IMR-90 (cell line): ENCODE data around the gene RNF130. TPM values are rescaled to one million over a fixed set of nuclear protein-coding genes. Genes with fewer than 3 reads are reported as not detected.
"Not testable (repeated sequence)": the region's sequence is repeated elsewhere in the genome, so short reads cannot be mapped to it uniquely, and the experiment has no call there.

Experiments used
- ATAC-seq: fragments of 200-7000 bp; cut with Tn5 transposase; 2 replicates; pipeline ENCODE4 v1.9.1; 2020; ENCODE audit warnings: low read depth, mild to moderate bottlenecking, moderate library complexity
- BruUV-seq: library from RNA; stranded (reverse); fragments of 400-500 nt; replicated peaks from 2 replicates; lab custom pipeline; 2021; lab: Mats Ljungman, UMichigan
- CTCF ChIA-PET: fragments of 300-600 bp; formaldehyde crosslinking; extraction: SDS; loops from one replicate; lab custom pipeline; 2021; ENCODE audit warnings: antibody characterized with exemption; lab: Yijun Ruan, JAX
- POLR2A ChIA-PET: fragments of 300-600 bp; sonication (Branson Sonifier 250); formaldehyde crosslinking; loops from one replicate; lab custom pipeline; 2022; ENCODE audit warnings: antibody characterized with exemption; ENCODE audit not compliant: unreplicated experiment; lab: Charles Lee
- DNase-seq: peaks from one replicate; pipeline ENCODE4 v3.0.0; 2013
- H2AFZ ChIP-seq: replicated peaks from 2 replicates; pipeline ENCODE3; 2013; ENCODE audit warnings: low read length, mild to moderate bottlenecking; ENCODE audit not compliant: poor library complexity
- H2AK5ac ChIP-seq: 2 replicates; pipeline ENCODE4 v1.6.1; 2013; ENCODE audit warnings: low read depth, low read length, inconsistent platforms
- H2AK9ac ChIP-seq: replicated peaks from 2 replicates; pipeline ENCODE3; 2013; ENCODE audit warnings: mild to moderate bottlenecking, low read depth, low read length, moderate library complexity; ENCODE audit not compliant: poor library complexity
- H2BK120ac ChIP-seq: 2 replicates; pipeline ENCODE4 v1.6.1; 2013; ENCODE audit warnings: low read depth, low read length, inconsistent platforms
- H2BK15ac ChIP-seq: 3 replicates; pipeline ENCODE4 v1.6.1; 2013; ENCODE audit warnings: low read depth, low read length, inconsistent platforms
- H2BK20ac ChIP-seq: 2 replicates; pipeline ENCODE4 v1.6.1; 2013; ENCODE audit warnings: low read depth, mild to moderate bottlenecking, inconsistent platforms, low read length, moderate library complexity
- H2BK5ac ChIP-seq: 2 replicates; pipeline ENCODE4 v1.6.1; 2013; ENCODE audit warnings: mild to moderate bottlenecking, low read depth, low read length, inconsistent platforms; ENCODE audit not compliant: poor library complexity, severe bottlenecking
- H3K14ac ChIP-seq: replicated peaks from 2 replicates; pipeline ENCODE4 v1.6.1; 2013; ENCODE audit warnings: low read depth, low read length, inconsistent platforms
- H3K18ac ChIP-seq: 2 replicates; pipeline ENCODE4 v1.6.1; 2013; ENCODE audit warnings: low read depth, low read length, control low read depth
- H3K23ac ChIP-seq: 2 replicates; pipeline ENCODE4 v1.6.1; 2013; ENCODE audit warnings: low read depth, low read length, inconsistent platforms
- H3K27ac ChIP-seq: 2 replicates; pipeline ENCODE4 v1.5.1; 2013; ENCODE audit warnings: mild to moderate bottlenecking, control low read depth, low read length; ENCODE audit not compliant: insufficient read depth
- H3K27me3 ChIP-seq: 2 replicates; pipeline ENCODE4 v1.6.1; 2013; ENCODE audit warnings: low read length; ENCODE audit not compliant: control insufficient read depth, insufficient read depth
- H3K36me3 ChIP-seq: 2 replicates; pipeline ENCODE4 v1.6.1; 2013; ENCODE audit warnings: low read length, mixed read lengths; ENCODE audit not compliant: control insufficient read depth, insufficient read depth
- H3K4ac ChIP-seq: 2 replicates; pipeline ENCODE4 v1.6.1; 2013; ENCODE audit warnings: low read depth, low read length, inconsistent platforms
- H3K4me1 ChIP-seq: 2 replicates; pipeline ENCODE4 v1.6.1; 2013; ENCODE audit warnings: low read length, mixed read lengths; ENCODE audit not compliant: control insufficient read depth, insufficient read depth
- H3K4me2 ChIP-seq: 2 replicates; pipeline ENCODE4 v1.6.1; 2013; ENCODE audit warnings: low read depth, mild to moderate bottlenecking, control low read depth, low read length, moderate library complexity
- H3K4me3 ChIP-seq: 2 replicates; pipeline ENCODE4 v1.5.1; 2013; ENCODE audit warnings: low read depth, mild to moderate bottlenecking, control low read depth, low read length, moderate library complexity; ENCODE audit not compliant: insufficient read depth
- H3K56ac ChIP-seq: 2 replicates; pipeline ENCODE4 v1.6.1; 2013; ENCODE audit warnings: low read length, inconsistent platforms; ENCODE audit not compliant: insufficient read depth; ENCODE audit errors: extremely low read depth
- H3K79me1 ChIP-seq, 2 experiments: 2 replicates each; pipeline ENCODE4 v1.6.1; 2013; ENCODE audit warnings: low read length in 2 of 2, inconsistent platforms in 1 of 2, low read depth in 1 of 2
- H3K9ac ChIP-seq: 2 replicates; pipeline ENCODE4 v1.6.1; 2013; ENCODE audit warnings: low read depth, low read length, control low read depth
- H3K9me1 ChIP-seq: 2 replicates; pipeline ENCODE4 v1.6.1; 2013; ENCODE audit warnings: low read length, inconsistent platforms; ENCODE audit not compliant: insufficient read depth
- H3K9me3 ChIP-seq: 2 replicates; pipeline ENCODE4 v1.6.1; 2013; ENCODE audit warnings: low read length; ENCODE audit not compliant: control insufficient read depth, insufficient read depth
- H4K20me1 ChIP-seq: 2 replicates; pipeline ENCODE4 v1.6.1; 2013; ENCODE audit warnings: low read length, inconsistent platforms; ENCODE audit not compliant: insufficient read depth
- H4K5ac ChIP-seq: 2 replicates; pipeline ENCODE4 v1.6.1; 2013; ENCODE audit warnings: mild to moderate bottlenecking, low read depth, low read length, control low read depth
- H4K8ac ChIP-seq, 2 experiments: 2 replicates each; pipeline ENCODE4 v1.6.1; 2013; ENCODE audit warnings: low read depth in 2 of 2, low read length in 2 of 2, control low read depth in 1 of 2, inconsistent platforms in 1 of 2
- H4K91ac ChIP-seq: 2 replicates; pipeline ENCODE4 v1.6.1; 2013; ENCODE audit warnings: low read depth, low read length, inconsistent platforms; ENCODE audit not compliant: insufficient read depth
- ELK1 ChIP-seq: fragments of 150-350 bp; IDR thresholded peaks from 2 replicates; pipeline ENCODE4 v1.6.1; 2016; ENCODE audit warnings: low read depth, mild to moderate bottlenecking, low read length, moderate library complexity, borderline replicate concordance
- NFE2L2 ChIP-seq: fragments of 150-350 bp; IDR thresholded peaks from 2 replicates; pipeline ENCODE4 v1.6.1; 2016; ENCODE audit warnings: low read depth, mild to moderate bottlenecking, low read length
- POLR2A ChIP-seq: IDR thresholded peaks from 2 replicates; pipeline ENCODE4 v1.6.1; 2012; ENCODE audit warnings: mild to moderate bottlenecking, low read depth, low read length
- RAD21 ChIP-seq: IDR thresholded peaks from 2 replicates; pipeline ENCODE4 v1.6.1; 2012; ENCODE audit warnings: low read length, improper control_type of control experiment
- RCOR1 ChIP-seq: IDR thresholded peaks from 2 replicates; pipeline ENCODE4 v1.6.1; 2012; ENCODE audit warnings: mild to moderate bottlenecking, low read length, improper control_type of control experiment; ENCODE audit not compliant: insufficient replicate concordance
- SMC3 ChIP-seq: fragments of 150-350 bp; IDR thresholded peaks from 2 replicates; pipeline ENCODE4 v1.6.1; 2016; ENCODE audit warnings: low read depth, mild to moderate bottlenecking, antibody characterized with exemption, low read length, moderate library complexity
- WGBS, 2 experiments: methylation state at CpG; one replicate each; pipeline versions ENCODE4 v1.1.5 to v1.1.7; 2013; ENCODE audit warnings: missing lambda C conversion rate in 2 of 2; ENCODE audit not compliant: insufficient read length in 1 of 2; ENCODE audit errors: extremely low coverage in 2 of 2; 5-methylcytosine and 5-hydroxymethylcytosine counted together
- dilution Hi-C: fragments of 300-500 bp; cut with HindIII; formaldehyde crosslinking; loops from one replicate; pipeline ENCODE4 v1.14.3; 2018; ENCODE audit warnings: low sequenced_read_pairs; ENCODE audit not compliant: unreplicated experiment
- in situ Hi-C: fragments of 300-500 bp; cut with MboI; formaldehyde crosslinking; loops from 3 replicates; pipeline ENCODE4 v1.14.3; 2019; ENCODE audit warnings: low sequenced_read_pairs, inconsistent platforms, mixed read lengths
- intact Hi-C: fragments of 100-400 bp; cut with micrococcal nuclease; formaldehyde crosslinking; loops from 2 replicates; pipeline ENCODE4 v1.10.0; 2022
- polyA plus RNA-seq, 3 experiments: library from polyadenylated mRNA; depleted of rRNA; stranded (reverse); fragments of >200 nt; gene quantifications; 2 replicates each; pipeline ENCODE4 v1.2.3, GENCODE V29; 2012; ENCODE audit warnings: low replicate concordance in 1 of 3
- total RNA-seq: library from RNA; depleted of rRNA; stranded (reverse); fragments of >200 nt; gene quantifications from 2 replicates; pipeline ENCODE4 v1.2.3, GENCODE V29; 2012

Gene RNF130
- total and polyA plus RNA-seq, 2 of the 4 experiments (the other 2 are of a cell fraction): 12.9 to 21.7 TPM

- Histone ChIP-seq H3K27ac (no peak overlapping the region), H4K5ac (no peak overlapping the region), H3K36me3 (no peaks in the 10 kb centered on the region), H2BK15ac (no peak overlapping the region), H2AK5ac (no peak overlapping the region), H2BK120ac (no peak overlapping the region), H2AK9ac (no peak overlapping the region), H3K79me1 (no peaks in the 10 kb centered on the region), H3K4me3 (no peak overlapping the region), H3K27me3 (no peaks in the 10 kb centered on the region), H3K4me1 (no peaks in the 10 kb centered on the region), H4K91ac (no peak overlapping the region), H3K9me3 (peaks cover 2% of the 10 kb centered on the region; the same call in 1 of the 2 replicates), H4K8ac (no peak overlapping the region), H3K14ac (no peak overlapping the region), H2BK5ac (no peak overlapping the region), H3K23ac (no peak overlapping the region), H3K4ac (no peak overlapping the region), H3K18ac (no peak overlapping the region), H2AFZ (no peak overlapping the region), H4K20me1 (no peaks in the 10 kb centered on the region), H2BK20ac (no peak overlapping the region), H3K9me1 (no peaks in the 10 kb centered on the region), H3K4me2 (no peak overlapping the region), H3K9ac (no peak overlapping the region), H3K56ac (no peak overlapping the region)
- CTCF ChIA-PET: no interaction called here
- in situ Hi-C loops: no loop called here
- POLR2A ChIA-PET: no interaction called here
- WGBS, 2 experiments: no CpG with 5 or more reads among the region's 1 CpG
- no TSS peak for BruUV-seq
- ATAC-seq: no peak
- intact Hi-C loops: no loop called here
- dilution Hi-C loops: no loop called here
- TF ChIP-seq RAD21: no peak
- TF ChIP-seq SMC3: no peak
- TF ChIP-seq POLR2A: no peak
- TF ChIP-seq ELK1: no peak
- TF ChIP-seq RCOR1: no peak
- no peak for TF ChIP-seq NFE2L2
- DNase-seq: no peak
Observed at GRCh38 chr5:179991106-179991505, 80.5 kb downstream of the RNF130 start.

- intact Hi-C loops, H2BK20ac ChIP-seq, H3K4me2 ChIP-seq, H2AK9ac ChIP-seq, H3K14ac ChIP-seq, CTCF ChIA-PET, H4K20me1 ChIP-seq, H3K23ac ChIP-seq, H3K4ac ChIP-seq, H4K91ac ChIP-seq, H2BK5ac ChIP-seq, in situ Hi-C loops, H4K5ac ChIP-seq, DNase-seq, ATAC-seq, H3K9me3 ChIP-seq, H3K27ac ChIP-seq, BruUV-seq, H2BK120ac ChIP-seq, H3K4me1 ChIP-seq, H3K27me3 ChIP-seq, H3K9me1 ChIP-seq, H4K8ac ChIP-seq, H3K4me3 ChIP-seq, H3K56ac ChIP-seq, H3K36me3 ChIP-seq, H3K79me1 ChIP-seq, H2AK5ac ChIP-seq, H3K9ac ChIP-seq, dilution Hi-C loops, POLR2A ChIA-PET, H3K18ac ChIP-seq, H2AFZ ChIP-seq, H2BK15ac ChIP-seq: not testable (repeated sequence)
- no CpG with 5 or more reads among the region's 8 CpGs for WGBS, 2 experiments
Observed at GRCh38 chr5:179990525-179990924, 81.0 kb downstream of the RNF130 start.
